ENCODE results near the gene ARHGAP27.

GRCh38 chr17:45380991-45381390, 51.7 kb downstream of the ARHGAP27 start:
- TF ChIP-seq CTCF (conservative IDR thresholded peaks at IDR 0.05) (no peak), EZH2 (IDR thresholded peaks at IDR 0.05; ENCODE audit: low read depth) (no peak)

All from PC-9 (cell line).